HG03565 (cell line): Measurements from ENCODE around the gene FAM76A.
"Not testable (repeated sequence)": the region's sequence is repeated elsewhere in the genome, so short reads cannot be mapped to it uniquely, and the experiment has no call there.

ENCODE experiments used
- ATAC-seq: cut with Tn5 transposase; IDR thresholded peaks from one replicate; pipeline ENCODE4 v1.9.1; 2021; ENCODE audit warnings: mild to moderate bottlenecking, moderate library complexity; ENCODE audit not compliant: unreplicated experiment

The FAM76A gene

DNA sequence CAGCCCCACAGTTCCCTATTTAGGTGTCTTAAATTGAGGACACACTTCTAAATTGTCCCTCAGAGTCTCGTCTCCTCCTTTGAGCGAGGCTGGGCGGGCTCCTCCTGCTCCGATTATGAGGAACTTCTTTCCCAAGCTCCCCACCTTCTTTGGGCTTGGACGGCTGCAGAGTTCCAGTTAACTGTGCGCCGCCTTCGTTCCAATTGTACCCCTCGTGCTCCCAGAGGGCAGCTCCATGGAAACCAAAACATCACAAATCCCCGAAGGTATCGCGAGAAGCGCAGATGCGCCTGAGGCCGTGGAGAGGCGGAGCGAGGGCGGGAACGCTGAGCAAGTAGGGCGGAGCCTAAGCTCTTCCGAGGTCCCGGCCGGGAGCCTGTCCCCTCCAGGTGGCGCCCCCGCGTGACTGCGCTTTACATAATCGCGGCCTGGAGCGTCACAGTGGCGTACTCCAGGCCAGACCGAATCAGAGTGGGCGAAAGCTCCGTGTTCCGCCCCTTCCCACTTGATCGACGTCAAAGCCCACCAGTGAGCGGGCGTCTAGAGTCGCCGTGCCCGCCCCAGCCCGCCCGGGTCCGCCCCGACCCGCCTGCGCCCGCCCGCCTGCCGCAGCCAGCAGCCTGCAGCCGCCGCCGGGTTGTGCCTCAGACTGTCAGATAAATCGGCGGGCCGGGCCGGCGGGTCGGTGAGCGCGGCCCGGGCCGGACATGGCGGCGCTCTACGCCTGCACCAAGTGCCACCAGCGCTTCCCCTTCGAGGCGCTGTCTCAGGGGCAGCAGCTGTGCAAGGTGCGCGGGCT, at the start of gene FAM76A:
Gene FAM76A (plus strand): TSS at position 588 of the 799 bp plus-strand sequence. CDS start 120 bp downstream, at position 708.
- ATAC-seq, result peak; percentile 90

DNA sequence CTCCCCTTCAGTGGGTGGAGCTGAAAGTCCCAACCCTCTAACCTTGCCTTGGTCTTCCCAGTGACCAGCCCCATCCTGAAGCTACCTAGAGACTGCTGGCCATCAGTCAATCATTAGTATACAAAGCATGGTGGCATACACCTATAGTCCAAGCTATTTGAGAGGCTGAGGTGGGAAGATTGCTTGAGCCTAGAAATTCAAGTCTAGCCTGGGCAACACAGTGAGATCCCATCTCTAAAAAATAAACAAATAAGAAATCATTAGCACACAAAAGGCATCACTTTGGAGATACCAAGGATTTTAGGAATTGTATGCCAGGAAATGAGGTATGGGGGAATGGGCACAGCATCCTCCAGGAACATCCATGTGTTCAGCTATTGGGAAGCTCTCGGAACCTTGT, 49.4 kb upstream of the FAM76A start:
- ATAC-seq, result no peak

DNA sequence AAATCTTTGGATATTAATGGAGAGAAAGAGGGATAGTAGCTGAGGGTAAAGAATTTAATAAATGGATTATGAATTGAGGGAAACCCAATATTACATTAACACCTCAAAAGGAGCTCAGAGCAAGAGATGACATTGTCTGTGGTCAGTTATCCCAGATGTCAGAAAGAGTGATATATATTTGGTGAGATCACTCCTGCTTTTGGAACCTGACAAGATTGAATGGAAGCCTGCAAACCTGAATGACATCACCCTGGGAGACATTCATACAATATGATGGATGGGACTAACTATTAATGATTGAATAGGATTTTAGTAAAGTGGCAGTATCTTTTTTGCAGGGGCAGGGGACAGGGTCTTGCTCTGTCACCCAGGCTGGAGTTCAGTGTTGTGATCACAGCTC, 47.0 kb upstream of the FAM76A start:
- ATAC-seq, result no peak

DNA sequence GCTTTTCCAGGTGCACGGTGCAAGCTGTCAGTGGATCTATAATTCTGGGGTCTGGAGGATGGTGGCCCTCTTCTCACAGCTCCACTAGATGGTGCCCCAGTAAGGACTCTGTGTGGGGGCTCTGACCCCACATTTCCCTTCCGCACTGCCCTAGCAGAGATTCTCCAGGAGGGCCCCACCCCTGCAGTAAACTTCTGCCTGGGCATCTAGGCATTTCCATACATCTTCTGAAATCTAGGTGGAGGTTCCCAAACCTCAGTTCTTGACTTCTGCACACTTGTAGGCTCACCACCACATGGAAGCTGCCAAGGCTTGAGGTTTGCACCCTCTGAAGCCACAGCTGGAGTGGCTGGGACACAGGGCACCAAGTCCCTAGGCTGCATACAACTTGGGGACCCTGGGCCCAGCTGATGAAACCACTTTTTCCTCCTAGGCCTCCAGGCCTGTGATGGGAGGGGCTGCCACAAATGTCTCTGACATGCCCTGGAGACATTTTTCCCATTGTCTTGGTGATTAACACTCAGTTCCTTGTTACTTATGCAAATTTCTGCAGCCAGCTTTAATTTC, 45.5 kb upstream of the FAM76A start:
- ATAC-seq, result not testable (repeated sequence)

DNA sequence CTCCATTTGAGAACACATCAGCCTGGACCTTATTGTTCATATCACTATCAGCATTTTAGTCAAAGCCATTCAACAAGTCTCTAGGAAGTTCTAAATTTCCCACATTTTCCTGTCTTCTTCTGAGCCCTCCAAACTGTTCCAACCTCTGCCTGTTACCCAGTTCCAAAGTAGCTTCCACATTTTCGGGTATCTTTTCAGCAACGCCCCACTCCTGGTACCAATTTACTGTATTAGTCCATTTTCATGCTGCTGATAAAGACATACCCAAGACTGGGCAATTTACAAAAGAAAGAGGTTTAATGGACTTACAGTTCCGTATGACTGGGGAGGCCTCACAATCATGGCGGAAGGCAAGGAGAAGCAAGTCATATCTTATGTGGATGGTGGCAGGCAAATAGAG, 44.2 kb upstream of the FAM76A start:
- not testable (repeated sequence) for ATAC-seq

DNA sequence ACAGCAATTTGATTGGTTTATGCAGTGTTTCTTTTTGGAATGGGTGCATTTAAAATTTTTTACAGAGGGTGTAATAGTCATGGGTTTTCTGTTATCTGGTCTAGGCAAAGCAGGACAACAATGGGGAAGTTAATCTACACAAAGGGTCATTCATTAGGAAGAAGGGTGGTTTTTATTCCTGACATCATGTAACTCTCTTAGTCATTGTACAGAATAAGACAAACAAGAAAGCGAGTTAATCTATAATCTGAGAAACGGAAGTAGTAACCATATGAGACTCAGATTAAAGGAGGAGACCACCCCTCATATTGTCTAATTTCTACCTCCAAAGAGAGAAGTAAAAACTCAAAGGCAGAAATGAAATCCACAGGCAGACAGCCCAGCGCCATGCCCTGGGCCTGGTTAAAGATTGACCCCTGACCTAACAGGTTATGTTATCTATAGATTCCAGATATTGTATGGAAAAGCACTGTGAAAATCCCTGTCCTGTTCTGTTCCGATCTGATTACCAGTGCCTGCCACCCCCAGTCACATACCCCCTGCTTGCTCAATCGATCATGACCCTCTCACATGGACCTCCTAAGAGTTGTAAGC, 43.3 kb upstream of the FAM76A start:
- ATAC-seq, result no peak

DNA sequence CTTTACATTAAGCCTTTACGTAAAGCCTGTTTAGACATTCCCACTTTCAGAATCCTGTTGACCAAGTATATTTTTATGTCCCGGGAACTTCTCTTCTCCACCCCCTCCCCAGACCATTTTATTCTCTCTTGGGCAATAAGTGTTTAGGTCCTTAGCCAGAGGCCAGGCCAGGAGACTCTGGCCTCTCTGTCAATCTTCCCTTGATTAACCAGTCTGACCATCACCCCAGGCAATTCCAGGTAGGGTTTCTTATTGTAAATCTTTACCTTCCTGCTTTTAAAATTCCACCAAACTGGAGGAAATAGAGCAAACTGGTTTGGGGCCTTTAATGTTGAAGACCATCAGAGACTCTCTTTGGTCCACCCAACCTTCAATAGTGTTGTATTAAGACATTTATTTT, 41.6 kb upstream of the FAM76A start:
- no peak for ATAC-seq

DNA sequence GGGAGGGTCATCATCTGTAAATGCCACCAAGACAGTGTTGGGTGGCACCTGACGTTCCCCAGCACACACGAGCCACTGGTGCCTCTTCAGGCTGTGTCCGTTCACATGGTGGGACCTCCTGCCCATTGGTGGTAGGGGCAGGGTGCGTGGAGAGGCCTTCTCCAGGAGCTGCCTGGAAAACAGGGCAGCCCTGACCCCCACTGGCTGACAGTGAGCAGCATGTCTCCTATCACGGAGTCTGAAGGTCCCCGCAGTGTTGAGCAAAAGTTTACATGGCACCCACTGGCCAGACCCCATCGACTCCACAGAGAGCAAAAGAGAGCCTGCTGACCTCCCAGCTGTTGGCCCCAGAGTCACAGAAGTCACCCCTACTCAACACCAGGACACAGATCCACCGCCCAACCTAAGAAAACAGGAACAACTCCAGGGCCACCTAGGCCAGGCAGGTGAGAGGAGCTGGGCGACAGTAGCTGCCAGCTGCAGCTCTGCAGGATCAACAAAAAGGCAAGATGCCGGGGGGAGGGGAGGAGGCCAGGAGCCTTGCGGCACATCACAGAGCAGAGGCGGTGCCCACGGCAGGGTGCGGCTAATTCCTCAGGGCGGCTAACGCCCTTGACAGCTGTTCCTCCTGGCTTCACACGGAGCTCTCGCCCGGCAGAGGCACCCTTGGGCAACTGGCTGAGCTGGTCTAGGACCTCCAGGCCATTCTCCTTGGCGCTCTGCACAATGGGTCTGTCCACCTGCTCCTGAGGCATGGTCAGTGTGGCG, 39.4 kb upstream of the FAM76A start:
- no peak for ATAC-seq

DNA sequence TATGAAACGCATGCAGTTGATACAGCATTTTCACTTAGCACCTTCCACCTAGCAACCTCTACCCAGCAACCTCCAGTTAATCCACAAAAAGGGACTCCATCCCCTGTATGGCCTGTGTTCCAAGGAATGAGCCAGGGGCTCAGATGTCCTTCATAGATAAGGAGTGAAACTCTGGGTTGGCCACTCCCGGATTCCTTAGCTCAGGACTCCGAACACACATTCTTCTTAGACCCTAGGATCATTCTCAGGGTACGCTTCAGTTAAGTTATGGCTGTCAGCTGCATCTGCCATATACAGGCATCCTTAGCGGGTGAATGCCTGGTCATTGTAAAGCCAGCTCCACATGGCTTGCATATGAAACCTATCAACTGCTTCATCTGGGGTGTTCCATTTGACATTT, 37.9 kb upstream of the FAM76A start:
- no peak for ATAC-seq

DNA sequence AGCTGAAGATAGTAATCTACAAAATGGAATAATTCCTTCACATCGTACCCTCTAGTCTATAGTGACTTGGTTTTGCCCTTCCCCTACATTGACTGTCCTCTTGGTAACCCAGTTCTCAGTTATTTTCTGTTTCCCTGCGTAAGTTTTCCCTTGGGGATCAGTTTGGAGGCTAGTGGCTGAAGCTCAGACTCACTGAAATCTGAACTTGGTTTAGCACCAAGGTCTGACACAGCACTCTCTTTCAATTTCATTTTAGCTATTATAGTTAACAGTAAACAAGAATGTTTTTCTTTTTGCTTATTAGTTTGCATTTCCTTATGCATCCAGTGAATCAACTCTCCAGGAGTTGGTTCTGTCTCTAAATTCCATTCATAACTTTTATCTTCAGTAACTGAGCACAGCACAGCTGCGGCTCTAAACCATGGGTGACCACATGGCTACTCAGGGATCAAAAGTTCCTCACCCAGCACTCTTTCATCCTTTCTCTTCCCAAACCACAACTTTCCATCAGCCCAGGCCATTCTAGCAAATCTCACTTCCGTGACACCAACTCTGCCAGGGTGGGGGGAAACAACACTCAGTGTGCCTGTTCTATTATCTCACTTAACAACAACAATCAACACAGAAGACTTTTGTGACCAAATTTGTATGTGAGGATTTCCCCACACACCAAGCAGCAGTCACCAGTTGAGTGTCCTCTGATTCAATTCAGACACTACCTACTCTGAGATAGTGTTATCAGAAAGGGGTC, 36.2 kb upstream of the FAM76A start:
- ATAC-seq, result no peak

DNA sequence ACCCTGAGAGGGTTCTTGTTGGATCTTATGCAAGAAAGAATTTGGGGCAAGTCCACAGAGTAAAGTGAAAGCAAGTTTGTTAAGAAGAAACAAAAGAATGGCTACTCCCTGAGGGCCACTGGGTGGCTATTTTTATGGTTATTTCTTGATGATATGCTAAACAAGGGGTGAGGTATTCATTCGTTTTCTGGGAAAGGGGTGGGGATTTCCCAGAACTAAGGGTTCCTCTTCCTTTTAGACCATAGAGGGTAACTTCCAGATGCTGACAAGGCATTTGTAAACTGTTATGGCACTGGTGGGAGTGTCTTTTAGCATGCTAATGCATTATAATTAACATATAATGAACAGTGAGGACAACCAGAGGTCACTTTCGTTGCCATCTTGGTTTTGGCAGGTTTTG, 35.6 kb upstream of the FAM76A start:
- ATAC-seq, result no peak

DNA sequence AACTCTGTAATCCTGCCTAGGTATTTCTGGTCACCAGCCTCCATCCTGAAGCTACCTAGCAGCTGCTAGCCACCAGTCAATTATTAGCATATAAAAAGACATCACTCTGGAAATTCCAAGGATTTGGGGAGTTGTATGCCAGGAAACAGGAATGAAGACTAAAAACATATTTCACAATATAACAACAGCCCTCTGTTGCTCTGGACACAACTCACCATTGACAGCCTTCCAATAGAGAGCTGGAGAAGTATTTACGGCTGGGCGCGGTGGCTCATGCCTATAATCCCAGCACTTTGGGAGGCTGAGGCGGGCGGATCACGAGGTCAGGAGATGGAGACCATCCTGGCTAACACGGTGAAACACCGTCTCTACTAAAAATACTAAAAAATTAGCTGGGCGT, 28.9 kb upstream of the FAM76A start:
- ATAC-seq, result not testable (repeated sequence)

DNA sequence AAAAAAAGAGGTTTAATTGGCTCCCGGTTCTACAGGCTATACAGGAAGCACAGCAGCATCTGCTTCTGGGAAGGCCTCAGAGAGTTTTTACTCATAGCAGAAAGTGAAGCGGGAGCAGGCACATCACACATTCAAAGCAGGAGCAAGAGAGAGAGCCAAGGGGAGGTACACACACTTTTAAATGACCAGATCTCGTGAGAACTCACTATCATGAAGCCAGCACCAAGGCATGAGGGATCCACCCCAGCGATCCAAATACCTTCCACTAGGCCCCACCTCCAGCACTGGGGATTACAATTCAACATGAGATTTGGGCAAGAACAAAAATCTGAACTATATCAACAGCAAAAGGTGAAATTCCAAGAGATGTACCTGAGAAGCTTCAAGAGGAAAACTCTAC, 20.8 kb upstream of the FAM76A start:
- ATAC-seq, result no peak

DNA sequence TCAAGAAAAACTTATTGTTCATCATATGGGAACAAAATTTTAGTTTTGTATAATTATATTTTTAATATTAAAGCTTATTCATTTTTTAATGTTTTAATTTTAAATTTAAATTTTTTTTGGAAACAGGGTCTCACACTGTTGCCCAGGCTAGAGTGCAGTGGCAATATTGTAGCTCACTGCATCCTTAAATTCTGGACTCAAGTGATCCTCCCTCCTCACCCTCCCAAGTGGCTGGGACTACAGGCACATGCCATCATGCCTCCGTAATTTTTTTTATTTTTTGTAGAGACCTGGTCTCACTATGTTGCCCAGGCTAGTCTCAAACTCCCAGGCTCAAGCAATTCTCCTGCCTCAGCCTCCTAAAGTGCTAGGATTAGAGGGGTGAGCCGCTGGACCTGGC, 20.2 kb upstream of the FAM76A start:
- no peak for ATAC-seq

DNA sequence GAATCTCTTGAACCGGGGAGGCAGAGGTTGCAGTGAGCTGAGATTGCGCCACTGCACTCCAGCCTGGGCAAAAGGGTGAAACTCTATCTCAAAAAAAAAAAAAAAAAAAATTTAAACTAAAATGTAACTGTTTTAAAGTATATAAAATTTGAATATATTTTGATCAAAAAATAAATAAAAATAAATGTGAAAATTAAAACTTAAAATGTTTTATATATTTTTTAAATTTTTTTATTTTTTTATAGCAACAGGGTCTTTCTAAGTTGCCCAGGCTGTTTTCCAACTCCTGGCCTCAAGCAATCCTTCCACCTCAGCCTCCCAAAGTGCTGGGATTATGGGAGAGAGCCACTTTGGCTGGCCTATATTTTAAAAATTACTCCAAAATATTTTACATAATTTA, 15.2 kb upstream of the FAM76A start:
- no peak for ATAC-seq

DNA sequence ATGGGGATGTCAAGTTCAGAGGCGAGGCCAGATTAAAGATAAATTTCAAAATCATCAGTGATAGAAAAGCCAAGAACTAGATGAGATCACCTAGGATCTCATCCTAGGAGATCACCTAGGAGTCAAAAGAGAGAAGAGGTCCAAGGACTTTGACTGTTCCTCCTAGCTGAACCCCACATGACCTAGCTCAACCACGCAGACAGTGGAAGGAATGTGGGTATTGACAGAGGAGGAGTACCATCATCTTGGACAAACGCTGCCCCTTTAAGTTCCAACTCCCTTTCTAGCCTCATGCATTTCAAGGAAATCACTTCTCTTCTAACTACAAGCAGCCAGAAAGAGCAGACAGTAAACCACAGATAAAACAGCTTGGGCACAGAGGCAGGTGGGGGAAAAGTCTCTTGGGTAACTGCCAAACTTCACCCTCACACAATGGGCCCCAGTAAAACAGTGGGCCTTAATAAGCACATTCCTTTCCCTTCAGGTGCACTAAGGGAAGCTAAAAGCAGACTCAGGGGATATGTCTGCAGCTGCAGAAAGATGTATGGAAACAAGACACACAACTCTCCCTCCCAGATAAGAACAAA, 12.5 kb upstream of the FAM76A start:
- ATAC-seq, result no peak

DNA sequence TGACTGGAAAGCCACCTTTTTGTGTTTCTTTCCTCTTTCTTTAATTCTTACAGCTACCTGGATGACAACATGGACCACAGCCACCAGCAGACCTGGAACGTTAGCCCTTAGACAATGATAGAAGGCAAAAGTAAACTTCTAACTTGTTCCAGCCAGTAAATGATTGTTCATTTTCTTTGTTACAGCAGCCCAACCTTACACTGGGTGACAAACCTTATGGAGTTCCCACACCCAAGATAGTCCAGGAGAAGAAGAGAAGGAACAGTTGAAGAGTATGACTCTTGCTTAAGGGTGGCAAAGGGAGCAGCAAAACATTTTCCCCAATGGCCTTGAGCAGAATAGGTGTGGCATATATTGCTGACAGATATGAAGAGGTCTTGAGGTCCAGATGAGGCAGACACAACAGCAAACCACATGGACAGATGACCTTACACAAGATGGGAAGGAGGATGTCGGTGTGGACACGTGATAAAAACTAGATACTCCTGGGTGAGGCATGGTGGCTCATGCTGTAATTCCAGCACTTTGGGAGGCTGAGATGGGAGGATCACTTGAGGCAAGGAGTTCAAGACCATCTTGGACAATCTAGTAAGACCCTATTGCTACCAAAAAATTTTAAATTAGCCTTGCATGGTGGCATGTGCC, 11.8 kb upstream of the FAM76A start:
- no peak for ATAC-seq

DNA sequence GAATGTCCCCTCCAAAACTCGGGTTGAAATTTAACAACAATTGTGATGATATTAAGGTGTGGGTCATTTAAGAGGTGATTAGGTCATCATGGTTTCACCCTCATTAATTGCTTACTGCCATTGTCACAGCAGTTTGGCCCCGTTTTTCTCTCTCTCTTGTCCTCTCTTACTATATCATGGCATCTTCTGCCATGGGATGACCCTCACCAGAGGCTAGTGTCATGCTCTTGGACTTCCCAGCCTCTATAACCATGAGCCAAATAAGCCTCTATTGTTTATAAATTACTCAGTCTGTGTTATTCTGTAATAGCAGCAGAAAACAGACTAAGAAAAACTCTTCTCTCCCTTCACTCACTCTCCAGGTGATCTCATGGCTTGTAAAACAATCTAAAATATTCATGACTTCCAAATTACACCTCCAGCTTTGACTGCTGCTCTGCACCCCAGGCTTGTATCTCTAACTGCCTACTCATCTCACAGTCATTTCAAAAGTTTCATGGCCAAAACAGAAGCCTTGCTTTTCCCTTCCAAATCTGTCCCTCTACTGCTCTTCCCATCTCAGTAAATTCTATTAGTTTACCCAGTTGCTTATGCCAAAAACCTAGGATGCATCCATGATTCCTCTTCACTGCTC, 9.4 kb upstream of the FAM76A start:
- no peak for ATAC-seq
